GM19468 (cell line): ENCODE data around the gene WFIKKN2.

ENCODE experiments used
- ATAC-seq: cut with Tn5 transposase; IDR thresholded peaks from one replicate; pipeline ENCODE4 v1.9.1; 2021; ENCODE audit warnings: mild to moderate bottlenecking, moderate library complexity, moderate number of reproducible peaks; ENCODE audit not compliant: unreplicated experiment; ENCODE audit errors: extremely low read depth

The WFIKKN2 gene

DNA sequence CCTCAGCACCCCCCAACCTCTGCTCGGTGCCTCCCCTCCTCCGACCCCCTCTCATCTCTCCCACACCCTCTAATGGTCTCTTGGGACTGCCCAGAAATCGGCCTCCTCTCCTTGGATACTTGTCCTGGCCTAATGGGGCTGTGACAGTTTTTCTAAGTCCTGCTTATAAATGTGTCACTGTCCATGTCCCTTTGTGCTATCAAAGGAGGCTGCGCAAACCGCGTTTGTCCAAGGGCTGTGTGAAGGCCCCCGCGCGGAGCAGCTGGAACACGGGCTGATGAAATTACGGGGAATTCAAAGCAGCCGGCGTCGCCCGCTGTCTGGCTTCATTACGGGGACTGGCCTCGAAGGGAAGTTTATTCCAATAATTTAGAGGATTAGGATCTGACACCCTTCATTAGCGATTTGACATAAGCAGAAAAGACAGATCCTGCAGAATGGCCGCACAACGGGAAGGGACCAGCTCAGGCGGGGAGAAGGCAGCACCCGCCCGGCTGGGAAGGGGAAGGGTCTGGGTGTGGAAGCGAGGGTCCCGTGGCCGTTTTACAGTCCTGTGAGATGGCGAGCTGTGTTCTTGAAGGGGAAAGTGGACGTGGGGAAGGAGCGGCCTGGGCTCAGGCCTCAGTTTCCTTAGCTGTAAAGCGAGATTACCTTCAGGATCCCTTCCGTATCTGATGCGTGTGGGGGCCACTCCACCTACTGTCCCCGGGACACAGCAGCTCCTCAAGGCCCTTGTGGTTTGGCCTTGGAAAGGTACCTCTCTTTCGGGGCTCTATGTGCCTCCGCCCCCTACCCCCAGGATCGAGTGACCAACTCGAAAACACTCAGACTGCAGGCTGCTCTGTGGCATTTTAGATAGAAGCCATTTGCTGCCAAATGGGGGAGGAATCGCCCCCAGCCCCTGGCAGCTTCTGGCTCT lies 1.6 kb upstream of the WFIKKN2 start:
- no peak for ATAC-seq

DNA sequence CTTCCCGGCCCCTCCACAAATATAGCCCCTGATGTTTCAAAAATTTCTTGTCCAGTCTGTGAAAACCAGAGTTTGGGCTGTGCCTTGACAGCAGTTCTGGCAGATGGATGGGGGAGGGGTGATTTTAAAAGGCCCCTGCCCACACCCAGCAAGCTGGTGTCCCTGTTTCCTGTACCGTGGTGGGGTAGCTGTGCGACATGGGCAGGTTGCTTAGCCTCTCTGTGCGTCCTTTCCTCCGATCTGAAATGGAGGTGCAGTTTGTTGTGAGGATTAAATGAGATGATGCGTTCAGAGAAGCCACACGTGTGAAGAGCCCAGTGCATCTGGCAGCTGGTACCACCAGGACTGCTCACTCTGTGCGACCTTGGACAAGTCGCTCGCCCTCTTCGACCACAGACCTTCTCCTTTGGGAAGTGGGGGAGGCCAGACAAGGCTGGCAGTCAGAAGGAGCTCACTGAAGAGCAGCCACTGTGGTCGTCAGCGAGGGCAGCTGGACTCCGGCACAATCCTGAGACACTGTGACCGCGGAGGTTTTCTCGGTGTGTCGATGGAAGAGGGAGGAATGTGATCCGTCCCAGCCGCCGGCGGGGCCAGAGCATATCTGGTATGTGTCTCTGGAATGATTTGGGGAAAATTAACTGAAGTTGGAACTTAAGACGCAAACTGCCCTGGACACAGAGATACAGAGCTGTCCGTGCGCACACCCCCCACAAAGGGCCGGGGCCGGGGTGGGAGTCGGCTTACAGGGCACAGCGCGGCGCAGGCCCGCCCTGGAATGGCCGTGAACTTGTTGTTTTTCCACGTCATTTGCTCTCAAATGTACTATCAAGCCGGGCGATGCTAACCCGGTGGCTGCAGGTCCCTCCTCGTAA lies 721 bp upstream of the WFIKKN2 start:
- no peak for ATAC-seq

- no peak for ATAC-seq
Measured at GRCh38 chr17:50836826-50837225, 1.4 kb downstream of the WFIKKN2 start.

GRCh38 chr17:50837286-50837979 lies 2.0 kb downstream of the WFIKKN2 start:
- ATAC-seq = no peak

DNA sequence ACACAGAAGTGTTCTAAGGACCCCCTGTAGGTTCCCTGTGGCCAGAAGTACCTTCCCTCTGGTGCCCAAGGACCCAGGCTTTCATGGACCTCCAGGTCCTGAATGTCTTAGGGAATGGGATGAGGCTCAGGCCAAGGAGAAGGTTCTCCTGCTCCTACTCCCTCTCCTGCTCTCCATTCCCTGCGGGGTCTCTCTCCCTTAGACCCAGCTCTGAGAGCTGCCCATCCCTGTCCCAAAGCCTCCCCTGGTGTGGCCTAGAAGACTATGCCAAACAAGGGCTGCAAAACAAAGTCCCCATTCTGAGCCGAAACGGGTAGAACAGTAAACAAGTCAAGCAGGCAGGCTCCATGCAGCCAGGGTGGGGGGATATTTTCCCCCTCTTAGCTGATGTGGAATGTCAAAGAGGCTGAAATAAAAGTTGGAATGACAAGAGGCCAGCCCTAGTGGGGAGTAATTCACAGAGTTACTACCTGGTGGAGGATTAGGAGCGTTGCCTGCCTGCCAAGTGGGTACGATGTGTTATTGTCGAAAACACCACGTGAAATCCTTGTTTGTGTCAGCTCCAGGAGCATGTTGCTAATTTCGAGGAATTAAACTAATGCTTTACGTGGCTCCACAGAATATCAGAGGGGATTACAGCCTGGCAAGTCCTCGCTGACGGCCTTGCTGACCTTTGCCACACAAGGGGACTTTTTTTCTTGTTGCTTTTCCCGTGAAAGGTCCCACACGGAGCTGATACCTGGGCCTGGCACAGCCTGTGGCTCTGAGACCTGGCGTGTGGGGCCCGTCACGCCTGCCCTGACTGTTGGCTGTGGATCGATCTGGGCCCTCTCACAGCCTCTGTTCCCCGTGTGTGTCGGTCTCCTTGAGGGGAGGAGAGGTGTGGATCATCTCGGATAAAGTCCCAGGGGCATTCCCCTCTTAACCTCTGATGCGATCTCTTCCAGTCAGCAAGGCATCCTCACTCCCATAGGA lies 2.9 kb downstream of the WFIKKN2 start:
- no peak for ATAC-seq

DNA sequence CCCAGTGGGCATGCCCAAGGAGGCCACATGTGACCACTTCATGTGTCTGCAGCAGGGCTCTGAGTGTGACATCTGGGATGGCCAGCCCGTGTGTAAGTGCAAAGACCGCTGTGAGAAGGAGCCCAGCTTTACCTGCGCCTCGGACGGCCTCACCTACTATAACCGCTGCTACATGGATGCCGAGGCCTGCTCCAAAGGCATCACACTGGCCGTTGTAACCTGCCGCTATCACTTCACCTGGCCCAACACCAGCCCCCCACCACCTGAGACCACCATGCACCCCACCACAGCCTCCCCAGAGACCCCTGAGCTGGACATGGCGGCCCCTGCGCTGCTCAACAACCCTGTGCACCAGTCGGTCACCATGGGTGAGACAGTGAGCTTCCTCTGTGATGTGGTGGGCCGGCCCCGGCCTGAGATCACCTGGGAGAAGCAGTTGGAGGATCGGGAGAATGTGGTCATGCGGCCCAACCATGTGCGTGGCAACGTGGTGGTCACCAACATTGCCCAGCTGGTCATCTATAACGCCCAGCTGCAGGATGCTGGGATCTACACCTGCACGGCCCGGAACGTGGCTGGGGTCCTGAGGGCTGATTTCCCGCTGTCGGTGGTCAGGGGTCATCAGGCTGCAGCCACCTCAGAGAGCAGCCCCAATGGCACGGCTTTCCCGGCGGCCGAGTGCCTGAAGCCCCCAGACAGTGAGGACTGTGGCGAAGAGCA lies 4.4 kb downstream of the WFIKKN2 start:
- ATAC-seq = no peak

- no peak for ATAC-seq
Measured at GRCh38 chr17:50840311-50840851, 5.0 kb downstream of the WFIKKN2 start.

DNA sequence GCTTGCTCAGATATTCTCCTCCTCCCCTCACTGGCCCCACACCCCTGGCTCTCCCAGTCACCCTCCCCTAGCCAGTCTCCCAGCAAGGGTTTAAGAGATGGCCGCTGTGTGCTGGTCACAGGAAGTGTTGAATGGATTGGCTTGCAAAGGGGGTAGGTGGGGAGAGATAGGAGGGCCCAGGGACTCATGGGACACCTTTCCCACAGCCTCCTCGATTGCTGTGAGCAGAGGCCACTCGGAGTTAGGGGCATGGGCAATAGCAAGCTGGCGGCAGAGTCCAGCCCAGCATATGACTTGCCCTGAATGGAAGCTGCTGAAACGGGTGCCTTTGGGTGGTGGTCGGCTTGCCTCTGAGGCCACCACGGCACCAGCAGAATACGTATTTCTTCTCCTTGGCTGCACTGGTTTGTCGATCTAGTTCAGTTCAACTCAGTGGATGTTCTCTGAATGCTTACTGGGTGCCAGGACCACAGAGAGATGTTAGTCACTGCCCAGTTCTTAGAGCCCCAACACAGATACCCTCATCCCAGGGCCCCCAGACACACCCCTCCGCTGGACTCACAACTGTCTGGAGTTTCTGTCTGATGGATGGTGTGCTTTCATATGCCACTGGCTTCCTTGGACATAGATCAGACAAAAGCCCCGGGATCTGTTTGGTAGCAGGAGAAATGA lies 6.0 kb downstream of the WFIKKN2 start:
- no peak for ATAC-seq

GRCh38 chr17:50841949-50842354 lies 6.6 kb downstream of the WFIKKN2 start:
- no peak for ATAC-seq

DNA sequence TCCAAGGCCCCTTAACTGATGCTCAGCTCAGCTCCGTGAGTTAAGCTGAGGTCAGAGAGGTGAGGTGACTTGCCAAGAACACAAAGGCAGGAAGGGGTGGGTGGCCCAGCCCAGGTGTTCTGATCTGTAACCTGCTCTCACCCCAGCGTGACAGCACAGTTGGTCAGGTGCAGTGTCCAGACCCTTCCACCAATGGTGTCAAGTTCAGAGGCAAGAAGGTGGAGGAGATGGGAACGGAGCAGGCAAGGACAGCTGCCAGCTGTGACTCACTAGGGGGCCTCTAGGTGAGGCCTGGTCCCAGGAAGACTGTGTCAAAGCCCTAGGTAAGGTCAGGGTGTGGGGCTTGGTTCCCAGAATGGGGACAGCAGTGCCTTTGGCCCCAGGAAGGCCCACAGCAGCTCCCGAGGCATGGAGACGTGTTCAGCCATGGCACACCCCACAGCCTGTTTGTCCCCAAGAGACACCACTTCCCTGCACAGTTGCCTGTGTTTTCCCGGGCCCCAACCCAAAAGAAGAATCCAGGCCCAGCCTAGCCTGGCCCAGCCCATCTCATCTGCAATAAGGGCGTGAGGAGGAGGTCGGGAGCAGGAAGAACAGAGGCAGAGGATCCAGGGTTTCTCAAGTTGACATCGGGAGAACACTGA lies 7.2 kb downstream of the WFIKKN2 start:
- ATAC-seq = no peak

DNA sequence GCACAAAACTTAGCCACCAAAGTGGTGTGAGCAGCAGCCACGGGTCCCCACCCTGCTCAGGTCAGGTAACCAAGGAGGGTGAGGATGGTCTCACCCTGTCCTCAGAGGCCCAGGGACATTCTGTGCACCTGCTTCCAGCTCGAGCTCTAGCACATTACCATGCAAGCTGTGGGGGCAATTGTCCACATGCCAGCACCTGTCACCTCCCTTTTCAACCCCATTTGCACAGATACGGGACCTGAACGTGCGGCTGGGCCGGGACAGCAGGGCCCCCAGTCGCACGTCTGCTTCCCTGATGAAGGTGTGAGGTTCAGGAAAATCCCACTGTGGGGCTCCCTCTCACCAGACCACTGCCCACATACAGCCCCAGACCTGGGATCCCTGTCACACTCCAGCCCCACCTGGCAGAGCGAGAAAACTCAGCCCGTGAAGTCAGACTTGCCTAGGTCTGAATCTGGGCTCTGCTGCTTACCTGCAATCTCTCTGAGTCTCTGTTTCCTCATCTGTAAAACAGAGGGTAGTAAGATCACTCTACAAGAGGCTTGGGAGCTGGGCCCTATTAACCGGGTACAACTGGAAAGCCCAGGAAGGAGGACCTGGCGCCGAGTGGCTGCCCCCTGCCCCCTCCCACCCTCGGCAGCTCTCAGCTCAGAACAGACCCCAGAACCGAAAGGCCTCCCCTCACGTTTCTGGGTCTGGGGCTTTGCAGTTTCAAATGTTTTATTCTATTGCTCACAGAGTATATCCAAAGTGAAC lies 7.9 kb downstream of the WFIKKN2 start:
- ATAC-seq = no peak

GRCh38 chr17:50844117-50844700 lies 8.8 kb downstream of the WFIKKN2 start:
- ATAC-seq = no peak

DNA sequence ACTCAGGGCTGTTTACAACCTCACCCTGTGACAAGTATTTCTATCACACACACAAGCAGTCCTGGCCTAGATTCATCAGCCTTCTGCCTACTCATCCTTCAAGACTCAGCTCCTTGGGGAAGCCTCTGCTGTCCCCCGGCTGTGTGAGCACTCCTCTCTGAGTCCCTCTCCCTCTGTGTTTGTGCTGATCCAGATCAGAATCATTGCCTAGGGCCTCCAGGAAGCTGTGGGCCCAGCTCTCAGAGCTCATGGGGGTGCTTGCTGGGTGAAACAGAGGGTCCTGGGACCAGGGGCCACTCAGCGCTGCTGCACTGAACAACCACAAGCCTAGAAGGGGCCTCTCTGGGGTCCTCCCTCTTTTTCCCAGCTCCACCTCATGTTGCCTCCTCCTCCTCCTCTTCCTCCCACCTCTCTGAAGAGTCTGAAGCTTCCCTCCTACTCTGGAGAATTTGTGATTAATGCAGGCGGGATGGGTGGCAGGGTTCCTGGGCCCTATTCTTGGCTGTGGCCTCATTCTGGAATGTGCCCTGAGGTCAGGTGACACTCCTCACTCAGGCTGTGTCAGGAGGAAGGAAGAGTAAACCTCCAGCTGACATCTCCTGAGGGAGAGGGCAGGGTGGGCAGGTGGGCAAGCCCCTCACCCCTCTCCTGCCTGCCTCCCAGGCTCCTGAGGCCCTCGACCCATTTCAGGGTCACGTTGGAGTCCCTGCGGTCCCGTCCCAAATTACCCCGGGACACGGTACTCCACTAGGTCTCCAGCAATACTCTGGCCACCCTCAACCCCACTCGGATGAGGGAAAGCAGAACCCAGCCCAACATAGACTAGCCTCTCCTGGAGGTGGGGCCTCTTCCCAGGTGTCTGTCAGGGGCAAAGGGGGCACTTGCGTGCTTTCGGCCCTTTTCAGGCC lies 10.1 kb downstream of the WFIKKN2 start:
- no peak for ATAC-seq

- no peak for ATAC-seq
Measured at GRCh38 chr17:50847566-50847965, 12.2 kb downstream of the WFIKKN2 start.

GRCh38 chr17:50848039-50848438 lies 12.7 kb downstream of the WFIKKN2 start:
- ATAC-seq = no peak
